ENCODE data around the gene MTG2. TPM values are rescaled to one million over a fixed set of nuclear protein-coding genes. Genes with fewer than 3 reads are reported as not detected.

MTG2 gene
- total RNA-seq, 1 donor from 2014 or later = 42.1 TPM

- intact Hi-C loops (cut with micrococcal nuclease) = no loop called here
These were observed 36.5 kb downstream of the MTG2 start for GRCh38 chr20:62219101-62219991.

- intact Hi-C loops (cut with micrococcal nuclease) = loop anchor here (1.0 kb wide), 2 partner anchors 18 to 38 kb away; partner anchors contain the start of gene OSBPL2
These were observed 37.3 kb downstream of the MTG2 start, which contains the start of gene HRH3 for GRCh38 chr20:62219992-62220665. Gene HRH3, minus strand, starts transcription at chr20:62220278. Its CDS starts 308 bp downstream, at chr20:62219970.

DNA sequence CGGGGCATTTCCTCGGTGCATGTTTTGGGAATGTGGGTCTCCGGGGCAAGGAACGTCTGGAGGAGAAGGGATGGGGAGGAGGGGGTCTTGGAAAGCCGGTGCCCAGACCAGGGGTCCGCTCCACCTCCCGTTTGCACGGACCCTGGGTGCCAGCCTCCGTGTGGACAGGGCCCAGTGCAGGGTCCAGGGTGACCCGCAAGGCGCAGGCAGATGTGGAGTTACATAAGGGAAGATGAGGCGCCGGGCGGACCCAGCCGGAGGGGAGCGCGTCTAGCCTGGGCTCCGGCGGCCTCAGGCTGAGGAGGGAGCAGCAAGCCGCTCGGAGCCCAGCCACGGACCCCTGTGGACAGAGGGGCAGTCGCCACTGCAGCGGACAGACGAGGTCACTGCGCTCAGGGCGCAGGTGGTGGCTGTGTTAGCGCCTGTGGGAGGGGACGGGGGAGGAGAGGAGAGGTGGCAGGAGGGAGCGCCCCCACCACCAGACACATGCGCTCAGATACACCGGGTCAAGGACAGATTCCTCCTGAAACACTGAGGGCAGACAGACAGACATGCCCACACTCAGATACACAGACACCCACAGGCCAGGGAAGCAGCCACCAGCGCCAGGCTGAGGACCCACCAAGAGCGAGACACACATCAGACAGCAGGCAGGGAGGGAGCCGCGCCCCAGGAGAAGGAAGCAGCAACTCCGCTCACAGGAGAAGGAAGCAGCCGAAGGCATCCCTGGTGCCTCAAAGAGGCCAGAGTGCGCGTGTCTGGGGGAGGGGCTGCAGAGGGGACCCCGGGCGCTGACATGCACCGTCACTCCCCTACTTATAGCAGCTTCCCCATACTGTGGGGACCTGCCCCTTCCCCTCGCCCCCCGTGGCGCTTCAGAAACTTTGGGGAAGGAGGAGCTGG is 38.1 kb downstream of the MTG2 start:
- intact Hi-C loops (cut with micrococcal nuclease) = loop anchor here (1.0 kb wide), 2 partner anchors 17 to 39 kb away; partner anchors contain the start of gene OSBPL2

- intact Hi-C loops (cut with micrococcal nuclease) = no loop called here
These were observed 39.5 kb downstream of the MTG2 start for GRCh38 chr20:62222266-62222850.

DNA sequence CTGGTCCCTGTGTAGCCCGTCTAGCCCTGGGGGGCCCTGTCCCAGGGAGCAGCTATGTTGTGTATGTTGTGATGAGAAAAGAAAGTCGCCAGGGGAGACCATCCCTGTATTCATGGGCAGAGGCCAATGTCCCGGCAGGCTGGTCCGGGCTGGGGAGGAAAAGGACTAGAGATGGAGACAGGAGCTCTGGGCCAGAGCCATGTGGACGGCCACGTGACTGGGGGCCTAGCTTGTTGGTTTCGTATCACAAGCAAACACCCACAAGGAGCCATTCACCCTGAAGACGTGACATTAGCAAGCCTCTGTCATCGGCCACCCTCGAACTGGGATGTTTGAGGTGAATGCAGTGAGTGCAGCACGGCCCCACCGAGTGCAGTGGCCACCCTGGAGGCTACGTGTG is 40.1 kb downstream of the MTG2 start:
- intact Hi-C loops (cut with micrococcal nuclease) = no loop called here

DNA sequence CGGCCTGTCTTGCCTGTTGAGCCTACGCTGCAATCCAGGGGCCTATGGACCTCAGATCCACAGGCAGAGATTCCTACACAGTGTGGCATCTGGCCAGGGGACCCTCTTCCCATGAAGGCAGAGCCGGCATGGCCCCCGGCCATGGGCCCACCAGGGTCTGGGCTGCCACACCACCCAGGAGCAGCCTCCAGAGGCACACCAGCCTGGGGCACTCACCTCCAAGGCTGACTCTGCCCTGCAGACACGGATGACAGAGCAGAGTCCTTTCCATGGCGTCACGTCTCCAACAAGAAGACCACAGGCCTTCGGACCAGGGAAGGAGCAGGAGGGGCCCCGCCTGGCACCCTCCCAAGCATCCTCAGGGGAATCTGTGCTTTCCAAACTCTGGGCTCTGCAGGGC is 40.7 kb downstream of the MTG2 start:
- intact Hi-C loops (cut with micrococcal nuclease) = no loop called here

DNA sequence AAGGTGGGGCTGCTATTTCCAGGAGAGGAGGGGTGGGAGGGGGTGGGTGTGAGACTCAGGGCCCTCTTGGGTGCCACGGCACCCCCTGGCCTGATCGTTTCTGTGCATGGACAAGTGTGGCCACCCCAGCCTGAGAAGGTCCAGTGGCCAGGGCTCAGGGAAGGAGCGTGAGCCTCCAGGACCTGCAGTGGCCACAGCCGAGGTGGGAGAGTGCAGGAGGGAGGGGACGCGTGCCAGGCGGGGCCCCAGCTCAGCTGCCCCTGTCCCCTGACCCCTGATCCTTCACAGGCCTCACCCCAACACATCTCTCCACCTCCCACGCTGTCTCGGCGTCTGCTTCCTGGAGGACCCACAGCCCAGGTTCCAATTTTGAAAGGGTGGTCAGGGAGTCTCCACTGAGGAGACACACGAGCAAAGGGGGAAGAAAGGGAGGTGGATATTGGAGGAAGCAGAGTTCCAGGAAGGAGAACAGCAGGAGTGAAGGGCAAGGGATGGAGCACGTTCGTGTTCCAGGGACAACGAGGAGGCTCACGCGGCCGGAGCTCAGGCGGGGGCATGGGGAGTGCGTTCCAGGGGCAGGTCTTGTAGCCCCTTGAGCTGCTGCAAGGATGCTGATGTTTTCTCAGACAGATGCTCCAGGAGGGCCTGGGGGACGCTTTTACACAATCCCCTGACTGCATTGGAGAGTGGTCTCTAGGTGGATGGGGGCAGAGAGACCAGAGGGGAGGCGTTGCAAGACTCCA is 41.5 kb downstream of the MTG2 start:
- intact Hi-C loops (cut with micrococcal nuclease) = no loop called here

DNA sequence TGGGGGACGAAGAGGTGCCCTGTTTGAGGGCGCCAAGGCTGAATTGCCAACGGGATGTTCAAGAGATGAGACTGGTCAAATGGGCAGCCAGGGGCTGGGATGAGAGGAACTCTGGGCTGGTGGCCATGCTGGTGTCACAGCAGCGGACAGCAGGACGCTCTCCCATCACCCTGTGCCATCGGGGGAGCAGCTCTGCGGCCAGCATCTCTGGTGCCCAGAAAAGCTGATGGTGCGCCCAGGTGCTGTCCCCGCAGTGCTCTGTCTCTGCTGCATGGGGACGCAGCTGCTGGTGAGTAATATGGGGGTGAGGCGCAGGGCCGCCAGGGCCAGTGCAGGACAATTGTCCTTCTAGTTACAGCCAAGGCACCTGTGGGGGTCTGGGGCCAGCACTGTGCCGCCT is 42.2 kb downstream of the MTG2 start:
- intact Hi-C loops (cut with micrococcal nuclease) = no loop called here

DNA sequence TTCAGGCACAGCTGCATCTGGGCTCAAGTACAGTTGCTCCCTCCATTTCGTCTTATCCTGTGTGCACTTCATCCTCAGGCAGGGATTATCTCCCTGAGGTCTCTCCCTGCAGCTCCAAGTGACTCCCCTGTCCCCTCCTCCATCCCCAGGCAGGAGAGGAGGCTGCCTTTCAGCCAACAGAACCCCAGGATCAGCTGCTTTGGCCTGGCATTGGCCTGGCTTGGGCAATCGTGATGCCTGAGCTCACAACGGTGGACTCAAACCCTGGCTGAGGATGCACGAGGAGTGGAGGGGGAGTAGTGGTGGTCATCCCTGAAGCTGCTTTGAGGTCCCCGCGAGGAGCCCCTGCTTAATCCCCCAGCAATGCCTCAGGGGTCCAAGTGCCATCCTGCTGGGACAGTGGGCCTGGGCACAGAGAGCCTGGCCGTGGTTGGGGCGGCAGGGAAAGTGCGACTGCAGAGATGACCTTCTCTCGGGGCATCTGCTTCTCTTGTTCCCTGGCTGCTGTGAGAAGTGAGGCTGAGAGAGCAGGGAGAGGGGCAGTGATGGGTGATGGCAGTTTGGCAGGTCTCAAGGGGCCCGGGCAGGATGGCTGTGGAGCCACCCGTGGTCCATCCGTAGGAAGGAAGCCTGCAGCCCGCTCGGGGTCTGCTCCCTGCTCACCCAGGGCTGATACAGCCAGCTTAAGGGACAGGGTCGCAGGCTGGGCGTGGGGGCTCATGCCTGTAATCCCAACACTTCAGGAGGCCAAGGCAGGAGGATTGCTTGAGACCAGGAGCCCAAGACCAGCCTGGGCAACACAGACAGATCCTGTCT is 43.2 kb downstream of the MTG2 start:
- intact Hi-C loops (cut with micrococcal nuclease) = no loop called here

DNA sequence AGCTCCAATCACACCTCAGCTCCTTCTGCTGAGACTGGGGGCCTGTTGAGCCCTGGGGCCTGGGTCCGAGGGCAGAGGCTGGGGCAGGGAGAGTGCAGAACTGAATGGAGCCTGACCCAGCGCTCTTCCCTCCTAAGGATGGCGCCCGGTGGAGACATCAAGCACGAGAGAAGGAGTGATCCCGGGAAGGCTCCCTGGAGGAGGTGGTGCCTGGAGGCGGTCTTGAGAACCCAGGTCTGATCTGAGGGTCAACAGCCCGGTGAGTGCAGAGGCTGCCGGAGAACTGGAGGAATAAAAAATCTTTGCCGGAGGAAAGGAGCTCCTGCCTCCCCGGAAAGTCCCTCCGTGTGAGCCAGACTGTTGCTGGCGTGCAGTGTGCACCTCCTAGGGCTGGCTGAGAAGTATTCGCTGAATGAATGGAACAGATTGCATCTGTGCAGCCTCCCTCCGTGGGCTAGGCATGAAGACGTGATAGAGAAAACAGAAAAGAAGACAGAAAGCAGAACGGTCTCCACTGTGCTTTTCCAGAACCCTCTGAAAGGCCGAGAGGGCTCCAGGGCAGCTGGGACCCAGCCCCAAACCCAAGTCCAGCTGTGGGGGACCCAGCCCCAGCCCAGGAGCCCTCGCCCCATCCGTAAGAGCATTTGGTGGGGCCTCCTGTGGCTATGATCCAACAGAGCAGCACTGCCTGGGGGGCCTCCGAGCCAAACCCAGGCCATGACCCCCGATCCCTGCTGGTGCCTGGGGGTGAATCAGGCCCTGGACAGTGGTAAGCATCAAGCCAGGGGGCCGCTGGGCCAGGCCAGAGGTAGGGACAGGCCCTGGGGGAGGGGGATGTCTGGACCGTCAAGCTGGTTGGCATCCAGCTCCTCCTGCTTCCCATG is 44.1 kb downstream of the MTG2 start:
- intact Hi-C loops (cut with micrococcal nuclease) = no loop called here

GRCh38 chr20:62227591-62227976 is 44.8 kb downstream of the MTG2 start:
- intact Hi-C loops (cut with micrococcal nuclease) = no loop called here

- intact Hi-C loops (cut with micrococcal nuclease) = no loop called here
These were observed 45.4 kb downstream of the MTG2 start for GRCh38 chr20:62227977-62228958.

GRCh38 chr20:62228982-62229545 is 46.2 kb downstream of the MTG2 start:
- intact Hi-C loops (cut with micrococcal nuclease) = no loop called here

DNA sequence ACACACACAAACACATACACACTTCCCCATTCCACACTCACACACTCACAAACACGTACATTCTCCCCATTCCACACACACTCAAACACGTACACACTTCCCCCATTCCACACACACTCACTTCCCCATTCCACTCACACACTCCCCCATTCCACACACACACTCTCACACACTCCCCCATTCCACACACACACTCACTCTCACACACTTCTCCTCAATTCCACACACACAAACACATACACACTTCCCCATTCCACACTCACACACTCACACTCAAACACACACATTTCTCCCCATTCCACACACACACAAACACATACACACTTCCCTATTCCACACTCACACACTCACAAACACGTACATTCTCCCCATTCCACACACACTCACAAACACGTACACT is 46.8 kb downstream of the MTG2 start:
- intact Hi-C loops (cut with micrococcal nuclease) = loop anchor here (10.0 kb wide), 1 partner anchor 705 kb away; the partner anchor contains the start of gene GID8

GRCh38 chr20:62230276-62230675 is 47.4 kb downstream of the MTG2 start:
- intact Hi-C loops (cut with micrococcal nuclease) = loop anchor here (10.0 kb wide), 1 partner anchor 705 kb away; the partner anchor contains the start of gene GID8

DNA sequence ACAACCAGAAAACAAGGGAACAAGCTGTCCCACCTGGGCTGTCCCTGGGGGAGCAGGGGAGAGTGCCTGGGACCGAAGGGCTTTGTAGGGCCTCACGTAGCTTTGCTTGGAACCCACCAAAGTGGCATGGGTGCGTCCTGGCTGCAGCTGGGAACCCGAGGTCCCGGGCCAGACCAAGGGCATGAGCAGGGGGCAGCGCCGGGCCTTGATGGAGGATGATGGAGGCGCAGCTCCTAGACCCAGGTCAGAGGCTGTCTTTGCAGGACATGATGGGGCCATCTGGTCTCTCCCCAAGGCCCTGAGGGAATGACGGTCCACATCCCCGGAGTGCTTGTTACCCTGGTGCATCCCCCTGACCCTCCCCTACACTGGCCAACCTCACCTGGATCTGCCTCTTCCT is 47.9 kb downstream of the MTG2 start:
- intact Hi-C loops (cut with micrococcal nuclease) = loop anchor here (10.0 kb wide), 1 partner anchor 704 kb away; the partner anchor contains the start of gene GID8

DNA sequence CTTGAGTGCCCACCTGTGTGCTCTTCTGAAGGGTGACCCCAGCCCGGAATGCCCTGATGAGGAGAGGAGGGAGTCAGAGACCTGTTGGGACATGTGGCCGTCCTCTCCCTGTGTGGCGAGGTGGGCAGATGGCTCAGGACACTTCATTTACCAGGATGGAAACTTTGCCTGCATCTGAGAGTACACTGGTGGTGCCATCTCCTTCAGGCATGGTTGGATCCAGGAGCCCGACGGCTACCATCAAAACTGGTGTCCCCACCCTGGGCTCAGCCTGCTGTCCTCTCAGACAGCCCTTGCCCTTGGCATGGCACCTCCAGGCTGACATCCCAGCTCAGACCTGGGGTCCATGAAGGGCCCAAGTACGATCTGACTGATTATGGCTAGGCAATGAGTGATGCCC is 48.5 kb downstream of the MTG2 start:
- intact Hi-C loops (cut with micrococcal nuclease) = loop anchor here (10.0 kb wide), 1 partner anchor 704 kb away; the partner anchor contains the start of gene GID8

Measured in T-helper 1 cell treated with Interleukin-12 subunit alpha and Interleukin-12 subunit beta and Interleukin-4 antibody, amounts not matched to agents 30 ng/mL and 1 ng/mL, for 36 hours (primary cell).